ENCODE results near the gene RELN. TPM values are rescaled to one million over a fixed set of nuclear protein-coding genes. Genes with fewer than 3 reads are reported as not detected.

The RELN gene
- total RNA-seq, 1 donor from 2014 or later: 0.44 TPM

DNA sequence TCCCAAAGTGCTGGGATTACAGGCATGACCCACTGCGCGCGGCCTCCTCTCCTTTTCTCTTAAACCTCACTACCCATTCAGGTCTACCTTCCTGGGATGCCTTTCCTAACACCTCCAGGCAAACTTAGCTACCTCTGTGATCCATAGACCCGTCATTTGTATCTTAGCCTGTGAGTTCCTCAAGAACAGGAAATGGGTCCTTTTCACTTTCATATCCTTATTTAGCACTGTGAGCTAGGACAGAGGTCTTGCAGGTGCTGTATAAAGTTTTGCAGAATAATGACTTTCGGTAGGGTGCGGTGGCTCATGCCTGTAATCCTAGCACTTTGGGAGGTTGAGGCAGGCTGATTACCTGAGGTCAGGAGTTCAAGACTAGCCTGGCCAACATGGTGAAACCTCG lies 215.7 kb downstream of the RELN start:
- H3K36me3 ChIP-seq: no peaks in the 10 kb centered on the region
- intact Hi-C loops (cut with micrococcal nuclease): no loop called here

DNA sequence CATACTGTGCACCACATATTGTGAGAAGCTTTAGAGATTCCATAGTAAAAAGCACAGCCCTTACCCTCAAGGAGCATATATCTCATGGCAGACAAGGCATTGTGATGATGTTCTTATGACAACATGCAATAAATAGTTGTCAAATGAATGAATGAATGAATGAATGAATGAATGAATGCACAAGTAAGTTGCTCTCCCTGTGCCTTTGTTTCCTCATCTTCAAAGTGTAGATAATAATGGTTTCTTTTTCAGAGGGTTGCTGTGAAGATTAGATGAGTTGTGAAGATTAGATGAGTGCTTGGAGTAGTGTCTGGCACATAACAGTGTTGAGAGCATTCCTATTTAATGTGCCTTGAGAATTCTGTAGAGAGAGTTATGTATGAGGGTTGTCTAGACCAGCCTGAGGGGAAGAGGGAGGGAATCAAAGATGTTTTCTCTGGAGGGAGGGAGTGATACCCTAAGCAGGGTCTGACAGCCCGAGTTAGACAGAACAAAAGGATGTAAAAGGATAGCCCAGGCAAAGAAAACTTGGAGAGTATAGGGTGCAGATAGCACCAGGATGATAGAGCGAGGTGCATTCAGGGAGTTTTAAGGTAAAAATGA lies 217.2 kb downstream of the RELN start:
- no peak for DNase-seq
- TF ChIP-seq, protein P1, sequence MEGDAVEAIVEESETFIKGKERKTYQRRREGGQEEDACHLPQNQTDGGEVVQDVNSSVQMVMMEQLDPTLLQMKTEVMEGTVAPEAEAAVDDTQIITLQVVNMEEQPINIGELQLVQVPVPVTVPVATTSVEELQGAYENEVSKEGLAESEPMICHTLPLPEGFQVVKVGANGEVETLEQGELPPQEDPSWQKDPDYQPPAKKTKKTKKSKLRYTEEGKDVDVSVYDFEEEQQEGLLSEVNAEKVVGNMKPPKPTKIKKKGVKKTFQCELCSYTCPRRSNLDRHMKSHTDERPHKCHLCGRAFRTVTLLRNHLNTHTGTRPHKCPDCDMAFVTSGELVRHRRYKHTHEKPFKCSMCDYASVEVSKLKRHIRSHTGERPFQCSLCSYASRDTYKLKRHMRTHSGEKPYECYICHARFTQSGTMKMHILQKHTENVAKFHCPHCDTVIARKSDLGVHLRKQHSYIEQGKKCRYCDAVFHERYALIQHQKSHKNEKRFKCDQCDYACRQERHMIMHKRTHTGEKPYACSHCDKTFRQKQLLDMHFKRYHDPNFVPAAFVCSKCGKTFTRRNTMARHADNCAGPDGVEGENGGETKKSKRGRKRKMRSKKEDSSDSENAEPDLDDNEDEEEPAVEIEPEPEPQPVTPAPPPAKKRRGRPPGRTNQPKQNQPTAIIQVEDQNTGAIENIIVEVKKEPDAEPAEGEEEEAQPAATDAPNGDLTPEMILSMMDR (IDR thresholded peaks at IDR 0.05; ENCODE audit: borderline replicate concordance): no peak
- no peak overlapping the region for H3K27ac ChIP-seq (replicated peaks)
- intact Hi-C loops (cut with micrococcal nuclease): no loop called here
- H3K9me3 ChIP-seq (replicated peaks): no peaks in the 10 kb centered on the region
- H3K4me3 ChIP-seq: no peak overlapping the region
- no peaks in the 10 kb centered on the region for H3K27me3 ChIP-seq (ENCODE audit: low read depth)
- no peaks in the 10 kb centered on the region for H3K4me1 ChIP-seq
- no peaks in the 10 kb centered on the region for H3K36me3 ChIP-seq

More for the DNA sequence above, 215.7 kb downstream of the RELN start:
- Histone ChIP-seq H3K4me3 (no peak overlapping the region), H3K9me3 (replicated peaks) (no peaks in the 10 kb centered on the region), H3K27me3 (ENCODE audit: low read depth) (no peaks in the 10 kb centered on the region), H3K27ac (replicated peaks) (no peak overlapping the region), H3K4me1 (no peaks in the 10 kb centered on the region)
- TF ChIP-seq, protein P1 (IDR thresholded peaks at IDR 0.05; ENCODE audit: borderline replicate concordance): no peak
- DNase-seq: no peak

DNA sequence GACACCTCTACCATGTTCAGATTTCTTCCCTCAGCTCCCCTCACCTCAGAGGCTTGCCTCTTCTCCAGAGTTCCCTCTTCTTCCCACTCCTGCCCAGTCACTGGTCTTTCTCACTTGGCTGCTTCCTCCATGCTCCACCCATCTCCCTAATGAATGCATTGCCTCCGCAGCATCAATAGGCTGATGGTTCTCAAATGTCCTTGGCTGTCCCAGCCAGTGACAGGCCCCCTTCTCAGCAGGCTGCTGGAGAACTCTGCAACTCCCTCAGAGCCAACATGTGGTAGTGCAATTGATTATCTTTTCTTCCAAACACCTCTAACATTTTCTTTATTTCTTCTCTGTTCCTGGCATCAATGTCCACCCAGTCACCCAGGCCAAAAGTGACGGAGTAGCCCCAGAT lies 218.2 kb downstream of the RELN start:
- Histone ChIP-seq H3K4me1 (no peaks in the 10 kb centered on the region), H3K9me3 (replicated peaks) (no peaks in the 10 kb centered on the region), H3K27ac (replicated peaks) (no peak overlapping the region), H3K4me3 (no peak overlapping the region), H3K36me3 (no peaks in the 10 kb centered on the region), H3K27me3 (ENCODE audit: low read depth) (no peaks in the 10 kb centered on the region)
- DNase-seq: no peak
- TF ChIP-seq, protein P1 (IDR thresholded peaks at IDR 0.05; ENCODE audit: borderline replicate concordance): no peak
- intact Hi-C loops (cut with micrococcal nuclease): no loop called here

DNA sequence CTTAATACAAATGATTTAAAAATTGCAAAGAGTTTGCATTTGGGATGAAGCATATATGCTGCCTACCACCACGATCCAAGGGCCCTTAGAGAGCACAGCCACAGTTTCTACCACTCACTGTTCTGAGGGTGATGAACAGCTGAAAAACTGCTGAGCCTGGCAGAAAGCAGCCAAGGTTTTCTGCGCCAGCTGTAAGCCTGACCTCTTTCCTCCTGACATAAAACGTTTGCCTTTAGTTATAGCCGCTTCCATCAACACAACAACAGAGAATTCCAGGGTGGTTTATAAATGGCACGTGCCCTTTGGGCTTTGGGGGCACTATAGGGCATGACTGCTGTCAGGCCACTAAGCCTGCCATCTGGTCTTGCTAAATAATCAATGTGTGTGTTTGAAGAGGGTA lies 222.8 kb downstream of the RELN start:
- intact Hi-C loops (cut with micrococcal nuclease): no loop called here
- TF ChIP-seq, protein P1 (IDR thresholded peaks at IDR 0.05; ENCODE audit: borderline replicate concordance): no peak
- Histone ChIP-seq H3K4me3 (no peak overlapping the region), H3K27ac (replicated peaks) (no peak overlapping the region), H3K9me3 (replicated peaks) (no peaks in the 10 kb centered on the region), H3K4me1 (no peaks in the 10 kb centered on the region), H3K36me3 (no peaks in the 10 kb centered on the region), H3K27me3 (ENCODE audit: low read depth) (no peaks in the 10 kb centered on the region)
- DNase-seq: no peak

DNA sequence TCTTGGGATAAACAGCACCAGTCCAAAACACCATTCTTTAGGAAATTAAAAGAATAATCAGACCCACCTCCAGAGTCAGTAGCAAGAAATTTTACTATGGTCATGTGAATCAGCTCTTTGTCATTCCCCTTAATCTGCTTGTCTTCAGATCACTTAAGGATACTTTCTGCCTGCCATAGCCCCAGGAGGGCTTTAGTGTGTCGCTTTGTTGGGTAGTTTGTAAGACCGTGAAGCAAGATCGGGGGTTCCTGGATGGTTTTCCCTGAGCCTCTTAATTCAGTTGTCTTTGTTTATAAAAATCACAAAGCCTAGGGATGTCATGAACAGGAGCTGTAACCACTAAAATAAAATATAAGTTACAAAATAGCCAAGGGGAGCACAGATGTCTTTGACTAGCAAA lies 223.6 kb downstream of the RELN start:
- Histone ChIP-seq H3K9me3 (replicated peaks) (no peaks in the 10 kb centered on the region), H3K4me1 (no peaks in the 10 kb centered on the region), H3K36me3 (no peaks in the 10 kb centered on the region), H3K4me3 (no peak overlapping the region), H3K27me3 (ENCODE audit: low read depth) (no peaks in the 10 kb centered on the region), H3K27ac (replicated peaks) (no peak overlapping the region)
- intact Hi-C loops (cut with micrococcal nuclease): no loop called here
- TF ChIP-seq, protein P1 (IDR thresholded peaks at IDR 0.05; ENCODE audit: borderline replicate concordance): no peak
- DNase-seq: no peak
